K562 (cell line): ENCODE results near the gene VPS13D. TPM values are rescaled to one million over a fixed set of nuclear protein-coding genes. Genes with fewer than 3 reads are reported as not detected.
A peak's percentile ranks its signal among the peaks of the same experiment; 100 is the strongest.

Experiments
- ASH1L ChIP-seq: fragments of 450-650 bp; IDR thresholded peaks from 2 replicates; pipeline ENCODE4 v1.6.1; 2018; ENCODE audit warnings: borderline replicate concordance, mild to moderate bottlenecking, low read depth; ENCODE audit not compliant: partially characterized antibody
- BMI1 ChIP-seq: fragments of 150-350 bp; IDR thresholded peaks from 2 replicates; pipeline ENCODE4 v1.6.1; 2014; ENCODE audit warnings: low read length
- CHD2 ChIP-seq: IDR thresholded peaks from 2 replicates; pipeline ENCODE4 v1.6.1; 2011; ENCODE audit warnings: low read depth, low read length
- COPS2 ChIP-seq: fragments of 450-650 bp; conservative IDR thresholded peaks from 2 replicates; pipeline ENCODE4 v1.6.1; 2016; ENCODE audit warnings: mild to moderate bottlenecking, moderate library complexity
- ELF4 ChIP-seq: fragments of 450-650 bp; formaldehyde crosslinking; IDR thresholded peaks from 2 replicates; pipeline ENCODE4 v1.4.0; 2022; ENCODE audit warnings: missing genetic modification characterization
- GTF2E2 ChIP-seq: fragments of 200-800 bp; sonication (Bioruptor generic); IDR thresholded peaks from 2 replicates; pipeline ENCODE4 v1.6.1; 2016; ENCODE audit warnings: missing genetic modification characterization, missing compliant biosample characterization
- HCFC1 ChIP-seq: IDR thresholded peaks from 2 replicates; pipeline ENCODE4 v1.6.1; 2012; ENCODE audit warnings: low read depth, low read length, improper control_type of control experiment
- PTTG1 ChIP-seq: fragments of 450-650 bp; IDR thresholded peaks from 2 replicates; pipeline ENCODE4 v1.6.1; 2016; ENCODE audit warnings: low read depth, mild to moderate bottlenecking, missing genetic modification characterization, missing compliant biosample characterization
- SP1 ChIP-seq: sonication (generic); formaldehyde crosslinking; IDR thresholded peaks from 2 replicates; pipeline ENCODE4 v1.8.1; 2022; ENCODE audit warnings: mild to moderate bottlenecking, missing genetic modification reagents
- SRSF7 ChIP-seq: fragments of 200-400 bp; formaldehyde crosslinking; optimal IDR thresholded peaks from 2 replicates; pipeline ENCODE3; 2017; ENCODE audit warnings: mild to moderate bottlenecking, low read depth, low read length
- TEAD4 ChIP-seq, 2 experiments: sonication (generic) in 1 of 2; formaldehyde crosslinking in 1 of 2; IDR thresholded peaks; 2 replicates each; pipeline versions ENCODE4 v1.6.1 to v1.8.0; 2012 to 2022; ENCODE audit warnings: borderline replicate concordance in 1 of 2, inconsistent platforms in 1 of 2, low read length in 1 of 2, mild to moderate bottlenecking in 1 of 2, missing genetic modification reagents in 1 of 2
- YY1 ChIP-seq, 3 experiments: IDR thresholded peaks; 2 replicates each; pipeline ENCODE4 v1.6.1; 2011; ENCODE audit warnings: low read length in 2 of 3, mild to moderate bottlenecking in 2 of 3, moderate library complexity in 2 of 3, borderline replicate concordance in 1 of 3, control low read depth in 1 of 3, low read depth in 1 of 3; ENCODE audit not compliant: insufficient read depth in 3 of 3, insufficient replicate concordance in 2 of 3, control insufficient read depth in 1 of 3, insufficient read length in 1 of 3; ENCODE audit errors: extremely low read depth in 1 of 3
- ZKSCAN3 ChIP-seq: fragments of 250-450 bp; sonication (Bioruptor Pico); IDR thresholded peaks from 2 replicates; pipeline ENCODE4 v1.4.0; 2020
- ZNF121 ChIP-seq: sonication (generic); formaldehyde crosslinking; conservative IDR thresholded peaks from 2 replicates; pipeline ENCODE4 v1.8.0; 2022; ENCODE audit warnings: missing genetic modification reagents
- ZNF282 ChIP-seq: sonication (generic); formaldehyde crosslinking; IDR thresholded peaks from 2 replicates; pipeline ENCODE4 v1.8.1; 2023; ENCODE audit warnings: missing genetic modification reagents
- ZNF551 ChIP-seq: fragments of 250-450 bp; sonication (Bioruptor Pico); IDR thresholded peaks from 2 replicates; pipeline ENCODE4 v1.5.0; 2021; ENCODE audit warnings: mild to moderate bottlenecking, moderate library complexity
- ZNF766 ChIP-seq: fragments of 200-800 bp; sonication (Bioruptor generic); conservative IDR thresholded peaks from 2 replicates; pipeline ENCODE4 v1.6.1; 2016; ENCODE audit warnings: missing genetic modification characterization, missing compliant biosample characterization
- polyA plus RNA-seq, 8 experiments: library from polyadenylated mRNA; depleted of rRNA in 4 of 8; stranded (reverse) in 5 of 8; unstranded in 3 of 8; fragments of >200 nt; fragmentation: Nextera tagmentation in 2 of 8; fragmentation: Illumina TruSeq in 1 of 8; extraction: Ambion mirVana in 2 of 8; extraction: Trizol in 1 of 8; gene quantifications; 2 replicates each; pipeline versions ENCODE4 v1.2.1 to v1.2.3, GENCODE V29; 2011 to 2014; ENCODE audit warnings: inconsistent platforms in 1 of 8, missing spikeins in 1 of 8
- total RNA-seq, 7 experiments: library from RNA; depleted of rRNA in 6 of 7; stranded (reverse); fragments of >200 nt in 6 of 7; fragmentation: Illumina TruSeq in 2 of 7; extraction: Trizol in 2 of 7; gene quantifications; 2 replicates each; pipeline versions ENCODE4 v1.2.1 to v1.2.3, GENCODE V29; 2011 to 2021; ENCODE audit warnings: low replicate concordance in 1 of 7
- TF ChIP-seq, protein P1 (sequence below): fragments of 450-650 bp; IDR thresholded peaks from 2 replicates; pipeline ENCODE4 v1.6.1; 2017; ENCODE audit warnings: antibody characterized with exemption
- TF ChIP-seq, protein P2 (sequence below): fragments of 450-650 bp; IDR thresholded peaks from 2 replicates; pipeline ENCODE4 v1.6.1; 2014; ENCODE audit warnings: low read depth, mild to moderate bottlenecking, moderate library complexity, borderline replicate concordance
- TF ChIP-seq, protein P3 (sequence below): fragments of 450-650 bp; IDR thresholded peaks from one replicate; pipeline ENCODE4 v1.6.1; 2018; ENCODE audit warnings: mild to moderate bottlenecking, moderate library complexity; ENCODE audit not compliant: partially characterized antibody
- TF ChIP-seq, protein P4 (sequence below): sonication (generic); formaldehyde crosslinking; IDR thresholded peaks from 2 replicates; pipeline ENCODE4 v1.8.1; 2023; ENCODE audit warnings: mild to moderate bottlenecking, missing genetic modification reagents, moderate library complexity
- TF ChIP-seq, protein P5 (sequence below): sonication (generic); formaldehyde crosslinking; IDR thresholded peaks from 2 replicates; pipeline ENCODE4 v1.8.0; 2022; ENCODE audit warnings: mild to moderate bottlenecking, missing genetic modification reagents

Gene VPS13D
- total and polyA plus RNA-seq, 9 of the 15 experiments (the other 6 are each of a cell fraction or from before 2014, with no cell fraction given) = 6.1 to 51.5 (median 38.5) TPM

DNA sequence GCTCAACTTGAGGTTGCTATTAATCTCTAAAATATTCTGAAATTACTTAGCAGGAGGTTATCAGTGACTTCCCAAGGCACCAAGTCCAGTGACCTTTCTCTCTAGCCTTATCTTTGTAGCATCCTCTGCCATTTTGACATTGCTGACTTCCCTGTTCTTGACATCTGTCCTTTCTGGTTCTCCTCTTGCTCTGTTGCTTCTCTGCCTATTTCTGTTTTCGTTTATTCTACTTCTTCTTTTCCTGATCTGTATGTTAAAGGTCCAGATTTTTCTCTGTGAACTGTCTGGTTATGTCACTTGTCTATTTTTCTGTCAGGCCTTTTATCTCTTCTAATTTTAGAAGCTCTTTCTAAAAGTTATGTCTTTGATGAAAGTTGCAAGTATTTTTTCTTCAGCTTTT lies 178.8 kb downstream of the VPS13D start (continued):
- TF ChIP-seq, protein P1, sequence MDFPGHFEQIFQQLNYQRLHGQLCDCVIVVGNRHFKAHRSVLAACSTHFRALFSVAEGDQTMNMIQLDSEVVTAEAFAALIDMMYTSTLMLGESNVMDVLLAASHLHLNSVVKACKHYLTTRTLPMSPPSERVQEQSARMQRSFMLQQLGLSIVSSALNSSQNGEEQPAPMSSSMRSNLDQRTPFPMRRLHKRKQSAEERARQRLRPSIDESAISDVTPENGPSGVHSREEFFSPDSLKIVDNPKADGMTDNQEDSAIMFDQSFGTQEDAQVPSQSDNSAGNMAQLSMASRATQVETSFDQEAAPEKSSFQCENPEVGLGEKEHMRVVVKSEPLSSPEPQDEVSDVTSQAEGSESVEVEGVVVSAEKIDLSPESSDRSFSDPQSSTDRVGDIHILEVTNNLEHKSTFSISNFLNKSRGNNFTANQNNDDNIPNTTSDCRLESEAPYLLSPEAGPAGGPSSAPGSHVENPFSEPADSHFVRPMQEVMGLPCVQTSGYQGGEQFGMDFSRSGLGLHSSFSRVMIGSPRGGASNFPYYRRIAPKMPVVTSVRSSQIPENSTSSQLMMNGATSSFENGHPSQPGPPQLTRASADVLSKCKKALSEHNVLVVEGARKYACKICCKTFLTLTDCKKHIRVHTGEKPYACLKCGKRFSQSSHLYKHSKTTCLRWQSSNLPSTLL = no peak
- TF ChIP-seq, protein P2, sequence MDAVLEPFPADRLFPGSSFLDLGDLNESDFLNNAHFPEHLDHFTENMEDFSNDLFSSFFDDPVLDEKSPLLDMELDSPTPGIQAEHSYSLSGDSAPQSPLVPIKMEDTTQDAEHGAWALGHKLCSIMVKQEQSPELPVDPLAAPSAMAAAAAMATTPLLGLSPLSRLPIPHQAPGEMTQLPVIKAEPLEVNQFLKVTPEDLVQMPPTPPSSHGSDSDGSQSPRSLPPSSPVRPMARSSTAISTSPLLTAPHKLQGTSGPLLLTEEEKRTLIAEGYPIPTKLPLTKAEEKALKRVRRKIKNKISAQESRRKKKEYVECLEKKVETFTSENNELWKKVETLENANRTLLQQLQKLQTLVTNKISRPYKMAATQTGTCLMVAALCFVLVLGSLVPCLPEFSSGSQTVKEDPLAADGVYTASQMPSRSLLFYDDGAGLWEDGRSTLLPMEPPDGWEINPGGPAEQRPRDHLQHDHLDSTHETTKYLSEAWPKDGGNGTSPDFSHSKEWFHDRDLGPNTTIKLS = no peak
- TF ChIP-seq SRSF7 = no peak
- no peak for TF ChIP-seq ASH1L
- no peak for TF ChIP-seq PTTG1
- no peak for TF ChIP-seq ZNF551 (CRISPR knock-in tag)
- TF ChIP-seq ZKSCAN3 (CRISPR knock-in tag) = no peak
- TF ChIP-seq ELF4 (CRISPR knock-in tag) = no peak; the same call in 1 of the 2 replicates
- TF ChIP-seq HCFC1 = no peak
- no peak for TF ChIP-seq COPS2
- no peak for TF ChIP-seq ZNF121 (CRISPR knock-in tag)
- peak; percentile 60; the same call in 1 of the 2 replicates for TF ChIP-seq ZNF766 (CRISPR knock-in tag)
- TF ChIP-seq ZNF282 (CRISPR knock-in tag) = no peak
- TF ChIP-seq, protein P3, sequence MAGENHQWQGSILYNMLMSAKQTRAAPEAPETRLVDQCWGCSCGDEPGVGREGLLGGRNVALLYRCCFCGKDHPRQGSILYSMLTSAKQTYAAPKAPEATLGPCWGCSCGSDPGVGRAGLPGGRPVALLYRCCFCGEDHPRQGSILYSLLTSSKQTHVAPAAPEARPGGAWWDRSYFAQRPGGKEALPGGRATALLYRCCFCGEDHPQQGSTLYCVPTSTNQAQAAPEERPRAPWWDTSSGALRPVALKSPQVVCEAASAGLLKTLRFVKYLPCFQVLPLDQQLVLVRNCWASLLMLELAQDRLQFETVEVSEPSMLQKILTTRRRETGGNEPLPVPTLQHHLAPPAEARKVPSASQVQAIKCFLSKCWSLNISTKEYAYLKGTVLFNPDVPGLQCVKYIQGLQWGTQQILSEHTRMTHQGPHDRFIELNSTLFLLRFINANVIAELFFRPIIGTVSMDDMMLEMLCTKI = no peak
- no peak for TF ChIP-seq CHD2
- peak in 1 of 3 experiments; percentile 83 for TF ChIP-seq YY1 (IDR thresholded peaks at IDR 0.05; ENCODE audit: borderline replicate concordance in 1 of 3, control insufficient read depth in 1 of 3, extremely low read depth in 1 of 3, insufficient read depth in 3 of 3, insufficient read length in 1 of 3, insufficient replicate concordance in 2 of 3, low read depth in 1 of 3, low read length in 2 of 3)
- TF ChIP-seq, protein P4, sequence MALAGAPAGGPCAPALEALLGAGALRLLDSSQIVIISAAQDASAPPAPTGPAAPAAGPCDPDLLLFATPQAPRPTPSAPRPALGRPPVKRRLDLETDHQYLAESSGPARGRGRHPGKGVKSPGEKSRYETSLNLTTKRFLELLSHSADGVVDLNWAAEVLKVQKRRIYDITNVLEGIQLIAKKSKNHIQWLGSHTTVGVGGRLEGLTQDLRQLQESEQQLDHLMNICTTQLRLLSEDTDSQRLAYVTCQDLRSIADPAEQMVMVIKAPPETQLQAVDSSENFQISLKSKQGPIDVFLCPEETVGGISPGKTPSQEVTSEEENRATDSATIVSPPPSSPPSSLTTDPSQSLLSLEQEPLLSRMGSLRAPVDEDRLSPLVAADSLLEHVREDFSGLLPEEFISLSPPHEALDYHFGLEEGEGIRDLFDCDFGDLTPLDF (CRISPR knock-in tag) = no peak
- TF ChIP-seq GTF2E2 (tag) = no peak
- TF ChIP-seq TEAD4 (IDR thresholded peaks at IDR 0.05; ENCODE audit: low read length) = peak; percentile 67
- TF ChIP-seq TEAD4 (CRISPR knock-in tag; IDR thresholded peaks at IDR 0.05; ENCODE audit: borderline replicate concordance) = no peak
- no peak for TF ChIP-seq SP1
- TF ChIP-seq, protein P5, sequence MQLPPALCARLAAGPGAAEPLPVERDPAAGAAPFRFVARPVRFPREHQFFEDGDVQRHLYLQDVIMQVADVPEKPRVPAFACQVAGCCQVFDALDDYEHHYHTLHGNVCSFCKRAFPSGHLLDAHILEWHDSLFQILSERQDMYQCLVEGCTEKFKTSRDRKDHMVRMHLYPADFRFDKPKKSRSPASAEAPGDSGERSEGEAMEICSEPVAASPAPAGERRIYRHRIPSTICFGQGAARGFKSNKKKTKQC (CRISPR knock-in tag) = no peak
- TF ChIP-seq BMI1 = no peak
